VCaP (cell line): ENCODE results near the gene ETS1.

Experiments
- H3K27ac ChIP-seq: fragments of 450-650 bp; 2 replicates; pipeline ENCODE4 v1.5.1; 2017
- TF ChIP-seq, protein P1 (sequence below): fragments of 450-650 bp; conservative IDR thresholded peaks from 2 replicates; pipeline ENCODE4 v1.5.1; 2017; ENCODE audit warnings: mild to moderate bottlenecking, moderate library complexity

The ETS1 gene

DNA sequence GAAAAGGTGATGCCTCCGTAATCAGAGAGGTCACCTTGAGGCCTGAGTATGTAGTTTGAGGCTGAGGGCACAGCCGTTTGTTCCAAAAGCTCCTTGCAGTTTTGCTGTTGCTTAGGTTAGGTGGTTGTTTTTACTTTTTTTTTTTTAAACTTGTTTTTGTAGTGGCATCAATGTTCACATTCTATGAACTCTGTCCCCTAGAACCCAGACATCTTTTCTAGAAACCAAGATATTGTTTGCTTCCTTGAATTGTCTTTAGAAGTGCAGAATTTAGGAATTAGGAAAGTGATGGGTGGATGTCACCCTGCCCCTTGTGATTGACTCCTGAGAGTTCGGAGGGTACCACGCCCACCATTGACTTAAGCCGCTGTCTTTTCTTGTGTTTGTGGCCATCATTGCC lies 35.7 kb upstream of the ETS1 start:
- TF ChIP-seq, protein P1, sequence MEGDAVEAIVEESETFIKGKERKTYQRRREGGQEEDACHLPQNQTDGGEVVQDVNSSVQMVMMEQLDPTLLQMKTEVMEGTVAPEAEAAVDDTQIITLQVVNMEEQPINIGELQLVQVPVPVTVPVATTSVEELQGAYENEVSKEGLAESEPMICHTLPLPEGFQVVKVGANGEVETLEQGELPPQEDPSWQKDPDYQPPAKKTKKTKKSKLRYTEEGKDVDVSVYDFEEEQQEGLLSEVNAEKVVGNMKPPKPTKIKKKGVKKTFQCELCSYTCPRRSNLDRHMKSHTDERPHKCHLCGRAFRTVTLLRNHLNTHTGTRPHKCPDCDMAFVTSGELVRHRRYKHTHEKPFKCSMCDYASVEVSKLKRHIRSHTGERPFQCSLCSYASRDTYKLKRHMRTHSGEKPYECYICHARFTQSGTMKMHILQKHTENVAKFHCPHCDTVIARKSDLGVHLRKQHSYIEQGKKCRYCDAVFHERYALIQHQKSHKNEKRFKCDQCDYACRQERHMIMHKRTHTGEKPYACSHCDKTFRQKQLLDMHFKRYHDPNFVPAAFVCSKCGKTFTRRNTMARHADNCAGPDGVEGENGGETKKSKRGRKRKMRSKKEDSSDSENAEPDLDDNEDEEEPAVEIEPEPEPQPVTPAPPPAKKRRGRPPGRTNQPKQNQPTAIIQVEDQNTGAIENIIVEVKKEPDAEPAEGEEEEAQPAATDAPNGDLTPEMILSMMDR, result no peak
- H3K27ac ChIP-seq, result no peak overlapping the region

DNA sequence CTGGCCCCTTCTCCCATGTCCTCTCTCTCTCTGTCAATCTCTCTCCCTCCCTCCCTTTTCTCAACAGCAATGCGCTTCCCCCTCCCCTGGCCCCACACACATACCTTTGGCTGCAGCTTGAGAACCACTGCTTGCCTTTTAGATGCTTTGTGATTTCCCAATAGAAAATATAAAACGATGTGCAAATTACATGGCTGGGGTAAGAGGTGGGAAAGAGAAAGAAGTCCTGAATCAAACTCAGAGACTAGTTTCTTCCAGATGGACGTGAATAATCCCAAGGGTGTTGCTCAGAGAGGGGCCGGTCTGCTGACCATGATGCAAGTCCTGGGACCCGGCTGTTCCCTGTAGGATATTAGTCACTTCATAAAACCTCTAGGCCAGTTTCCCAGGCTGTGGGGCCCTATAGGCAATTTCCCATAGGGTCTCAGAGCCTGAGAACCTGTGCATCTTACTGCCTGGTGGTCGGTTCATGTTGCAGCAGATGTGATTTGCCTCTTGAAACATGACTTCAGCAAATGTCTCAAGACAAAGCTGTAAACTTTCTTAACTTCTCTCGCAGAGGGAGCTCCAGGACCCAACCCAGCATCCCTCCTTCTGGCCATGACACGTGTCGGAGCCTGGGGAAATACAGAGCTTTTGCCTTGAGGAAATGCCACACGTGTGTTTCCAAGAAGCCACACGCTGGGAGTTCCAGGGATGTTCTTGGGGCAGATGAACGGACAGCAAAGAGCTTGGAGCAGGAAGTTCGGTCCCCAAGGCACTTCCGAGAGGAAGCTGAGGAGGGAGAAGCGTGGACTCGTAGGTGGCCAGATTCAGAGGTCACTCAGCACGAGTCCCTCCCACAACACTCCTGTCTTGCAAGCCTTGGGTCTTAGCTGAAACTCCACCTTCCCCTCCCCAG lies 34.5 kb upstream of the ETS1 start:
- no peak overlapping the region for H3K27ac ChIP-seq
- TF ChIP-seq, protein P1, result no peak

DNA sequence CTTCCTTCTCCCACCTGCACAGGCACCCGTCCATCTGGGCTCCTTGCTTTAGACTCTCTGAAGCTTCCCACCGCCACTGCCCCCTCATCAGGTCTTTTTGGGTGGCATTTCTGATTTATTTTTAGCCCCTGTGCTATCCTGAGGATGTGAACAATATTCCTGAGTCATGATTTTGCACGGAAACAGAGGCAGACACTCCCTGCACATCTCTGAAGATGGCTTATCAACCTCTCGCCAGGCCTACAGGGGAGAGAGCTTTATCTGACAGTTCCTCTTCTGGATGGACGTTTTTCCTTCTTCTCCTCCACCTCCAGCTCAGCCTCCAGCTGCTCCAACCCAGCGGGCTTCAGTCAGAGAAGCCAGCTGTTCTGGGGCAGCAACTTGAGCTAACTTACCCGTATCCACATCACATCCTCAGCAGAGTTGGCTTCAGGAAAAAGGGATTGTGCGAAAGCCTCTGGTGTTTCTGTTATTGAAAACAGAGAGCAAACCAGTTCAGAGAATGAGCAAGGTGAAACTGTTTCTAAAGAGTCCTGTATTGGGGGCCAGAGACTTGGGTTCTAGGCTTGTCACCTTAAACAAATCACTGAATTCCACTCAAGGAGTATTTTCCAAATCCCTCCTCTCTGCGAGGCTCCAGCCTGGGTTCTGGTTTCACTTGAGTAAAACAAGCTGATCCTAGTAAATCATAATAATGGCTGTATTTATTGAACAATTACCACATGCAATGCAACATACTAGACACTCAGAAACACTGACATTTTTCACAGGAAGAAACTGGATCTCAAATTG lies 33.1 kb upstream of the ETS1 start:
- no peak overlapping the region for H3K27ac ChIP-seq
- TF ChIP-seq, protein P1, result no peak

DNA sequence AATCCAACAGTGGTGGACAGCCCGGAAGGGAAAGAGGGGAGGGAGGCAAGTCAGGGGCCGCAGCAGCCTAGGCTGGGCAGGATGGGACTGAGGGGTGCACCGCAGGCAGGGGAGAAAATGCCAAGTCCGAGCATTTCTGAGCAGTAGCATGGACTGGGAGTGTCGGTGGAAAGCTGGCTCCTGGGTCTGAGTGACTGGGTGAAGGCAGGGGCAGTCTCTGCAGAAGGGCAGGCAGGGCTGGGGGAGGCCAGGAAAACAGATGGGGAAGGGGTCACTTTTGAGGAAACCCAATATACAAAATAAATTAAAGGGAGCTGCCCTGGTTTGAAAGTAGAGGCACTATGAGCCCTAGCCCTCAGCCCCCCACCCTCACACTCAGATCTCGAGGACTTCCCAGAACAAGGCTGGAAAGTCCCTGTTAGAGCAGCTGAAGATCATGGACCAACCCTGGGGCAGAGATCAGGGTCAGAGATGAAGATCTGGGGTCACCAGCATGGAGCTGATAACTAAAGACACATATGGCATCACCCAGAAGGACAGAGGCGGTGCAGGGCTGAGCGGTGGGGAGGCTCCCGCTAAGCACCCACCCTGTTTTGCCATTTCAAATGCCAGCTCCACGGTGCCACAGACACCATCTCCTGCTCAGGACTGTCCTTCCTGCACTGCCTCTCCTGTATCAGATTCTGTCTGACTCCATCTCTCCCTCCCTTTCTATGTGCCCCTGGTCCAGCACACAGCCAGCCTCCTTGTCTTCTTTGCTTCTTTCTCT lies 32.4 kb upstream of the ETS1 start:
- TF ChIP-seq, protein P1, result no peak
- no peak overlapping the region for H3K27ac ChIP-seq

DNA sequence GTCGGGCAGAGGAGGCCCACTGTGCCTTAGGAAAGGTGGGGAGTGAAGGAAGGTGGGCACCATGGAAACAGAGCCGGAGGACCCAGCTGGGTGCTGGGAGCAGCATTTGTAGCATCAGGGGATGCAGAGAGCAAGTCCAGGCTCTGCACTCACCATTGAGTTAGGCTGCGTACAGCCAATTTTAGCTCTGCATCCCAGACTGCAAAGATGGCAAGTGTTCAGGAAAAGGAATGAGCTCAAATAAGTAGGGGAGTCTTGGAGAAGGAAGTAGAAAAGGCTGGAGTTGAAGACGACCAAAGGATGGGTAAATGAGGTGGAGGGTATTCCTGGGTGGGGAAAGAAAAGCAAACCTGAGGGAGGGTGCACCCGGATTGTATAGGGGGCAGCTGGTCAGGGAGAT lies 31.6 kb upstream of the ETS1 start:
- TF ChIP-seq, protein P1, result no peak
- no peak overlapping the region for H3K27ac ChIP-seq

DNA sequence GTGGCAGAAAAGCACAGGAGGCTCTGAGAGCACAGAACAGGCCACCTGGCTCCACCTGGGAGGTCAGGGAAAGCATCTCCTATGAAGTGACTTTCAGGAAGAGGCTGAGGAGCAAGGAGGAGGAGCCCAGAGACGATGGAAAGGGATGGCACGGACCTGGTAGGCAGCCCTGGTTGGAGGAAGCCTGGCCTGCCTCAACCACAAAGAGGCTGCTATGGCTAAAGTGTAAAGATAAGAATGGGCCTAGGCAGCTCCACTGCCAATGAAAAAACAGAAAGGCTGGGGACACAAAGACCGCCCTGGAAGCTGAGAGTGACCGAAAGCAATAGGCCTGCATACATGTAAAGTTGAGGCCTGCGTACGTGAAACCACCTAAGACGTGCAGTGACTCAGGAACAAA lies 31.2 kb upstream of the ETS1 start:
- TF ChIP-seq, protein P1, result no peak
- no peak overlapping the region for H3K27ac ChIP-seq

DNA sequence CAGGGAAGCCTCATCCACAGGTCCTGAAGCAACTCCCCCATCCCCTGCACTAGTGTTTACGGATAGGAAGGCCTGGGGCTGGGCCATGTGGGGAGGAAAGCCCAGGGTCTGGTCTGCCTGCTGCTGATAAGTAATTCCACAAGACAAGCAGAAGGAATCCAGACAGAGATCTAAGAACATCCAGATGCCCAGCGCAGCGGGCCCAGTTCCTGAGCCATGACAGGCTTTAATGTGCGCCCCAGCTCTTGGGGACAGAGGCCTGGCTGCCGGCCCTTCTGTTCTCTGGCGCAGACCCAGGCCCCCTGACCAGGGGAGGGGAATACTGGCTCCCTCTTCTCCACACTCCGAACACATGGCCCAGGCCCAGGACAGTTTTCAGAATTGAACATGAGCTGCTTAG lies 28.8 kb upstream of the ETS1 start:
- TF ChIP-seq, protein P1, result no peak
- no peak overlapping the region for H3K27ac ChIP-seq
